ENCODE data around the gene NIPBL. TPM values are rescaled to one million over a fixed set of nuclear protein-coding genes. Genes with fewer than 3 reads are reported as not detected.

The NIPBL gene
- total and polyA plus RNA-seq, 2 of the 13 experiments (the other 11 are each of a cell fraction or from before 2014, with no cell fraction given): 12.3 to 32.3 TPM

- Histone ChIP-seq H3K27me3 (ENCODE audit: control insufficient read depth in 1 of 2, insufficient read depth in 2 of 2, low read length in 2 of 2) (no peaks in the 10 kb centered on the region), H3K9me3 (ENCODE audit: low read length) (no peaks in the 10 kb centered on the region), H4K20me1 (ENCODE audit: insufficient read depth, low read length) (no peaks in the 10 kb centered on the region), H3K4me3 (replicated peaks in 1 of 3; ENCODE audit: insufficient read depth in 1 of 3, low read depth in 2 of 3, low read length in 3 of 3) (no peak overlapping the region), H3K36me3 (replicated peaks in 1 of 2; ENCODE audit: control insufficient read depth in 1 of 2, insufficient read depth in 2 of 2, low read length in 2 of 2) (no peaks in the 10 kb centered on the region), H3K79me2 (ENCODE audit: insufficient read depth, low read length) (no peaks in the 10 kb centered on the region), H3K9ac (ENCODE audit: insufficient read depth, low read depth, low read length) (no peak overlapping the region), H3K4me2 (ENCODE audit: low read depth, low read length) (no peak overlapping the region), H2AFZ (ENCODE audit: low read length) (no peak overlapping the region), H3K4me1 (ENCODE audit: insufficient read depth, low read length) (no peaks in the 10 kb centered on the region), H3K27ac (ENCODE audit: extremely low read length, insufficient read depth, low read length) (no peak overlapping the region)
- BruUV-seq (replicated peaks): no TSS peak
- POLR2A ChIA-PET: no interaction called here
- intact Hi-C loops (cut with micrococcal nuclease; ENCODE audit: unreplicated experiment): no loop called here
- ATAC-seq: no peak
- TF ChIP-seq ZNF770 (CRISPR knock-in tag; IDR thresholded peaks at IDR 0.05) (no peak), ZNF331 (CRISPR knock-in tag; IDR thresholded peaks at IDR 0.05) (no peak)
- in situ Hi-C loops (cut with HindIII; ENCODE audit: extremely low pct_ligation_motif_present, low pct_unique_long_range_greater_than_20kb): no loop called here
- 9% methylated on average over 2 of the region's 2 CpGs for WGBS (ENCODE audit: low lambda C conversion rate)
- DNase-seq (ENCODE audit: low spot score): no peak
- CTCF ChIA-PET (ENCODE audit: low intra/inter-chr PET ratio, low total read pairs): no interaction called here
- no peak for FAIRE-seq
Observed at GRCh38 chr5:36832274-36832673, 44.3 kb upstream of the NIPBL start.

- no TSS peak for BruUV-seq (replicated peaks)
- in situ Hi-C loops (cut with HindIII; ENCODE audit: extremely low pct_ligation_motif_present, low pct_unique_long_range_greater_than_20kb) (no loop called here), intact Hi-C loops (cut with micrococcal nuclease; ENCODE audit: unreplicated experiment) (no loop called here)
- 0% methylated on average over 1 of the region's 1 CpG for WGBS (ENCODE audit: low lambda C conversion rate)
- Histone ChIP-seq H3K9me3 (ENCODE audit: low read length) (no peaks in the 10 kb centered on the region), H3K79me2 (ENCODE audit: insufficient read depth, low read length) (no peaks in the 10 kb centered on the region), H3K27me3 (ENCODE audit: control insufficient read depth in 1 of 2, insufficient read depth in 2 of 2, low read length in 2 of 2) (no peaks in the 10 kb centered on the region), H3K4me2 (ENCODE audit: low read depth, low read length) (no peak overlapping the region), H3K27ac (ENCODE audit: extremely low read length, insufficient read depth, low read length) (no peak overlapping the region), H2AFZ (ENCODE audit: low read length) (no peak overlapping the region), H3K9ac (ENCODE audit: insufficient read depth, low read depth, low read length) (no peak overlapping the region), H3K4me1 (ENCODE audit: insufficient read depth, low read length) (no peaks in the 10 kb centered on the region), H3K36me3 (replicated peaks in 1 of 2; ENCODE audit: control insufficient read depth in 1 of 2, insufficient read depth in 2 of 2, low read length in 2 of 2) (no peaks in the 10 kb centered on the region), H4K20me1 (ENCODE audit: insufficient read depth, low read length) (no peaks in the 10 kb centered on the region), H3K4me3 (replicated peaks in 1 of 3; ENCODE audit: insufficient read depth in 1 of 3, low read depth in 2 of 3, low read length in 3 of 3) (no peak overlapping the region)
- ChIA-PET CTCF (ENCODE audit: low intra/inter-chr PET ratio, low total read pairs) (no interaction called here), POLR2A (no interaction called here)
- no peak for DNase-seq (ENCODE audit: low spot score)
- FAIRE-seq: no peak
- no peak for ATAC-seq
- TF ChIP-seq ZBTB14 (CRISPR knock-in tag; IDR thresholded peaks at IDR 0.05) (no peak), ELF4 (CRISPR knock-in tag; IDR thresholded peaks at IDR 0.05; ENCODE audit: borderline replicate concordance) (no peak), IKZF4 (CRISPR knock-in tag; IDR thresholded peaks at IDR 0.05; ENCODE audit: borderline replicate concordance, low read depth, not compliant biosample characterization) (no peak), RERE (CRISPR knock-in tag; IDR thresholded peaks at IDR 0.05; ENCODE audit: low read depth) (no peak), THAP11 (CRISPR knock-in tag; IDR thresholded peaks at IDR 0.05) (no peak)
Observed at GRCh38 chr5:36836831-36837230, 39.7 kb upstream of the NIPBL start.

Measured in HepG2 (cell line).